Stomach (tissue), 4 donors: ENCODE measurements around the gene HUS1.

Experiments used
- EP300 ChIP-seq: sonication (generic); formaldehyde crosslinking; IDR thresholded peaks from one replicate; pipeline ENCODE4 v1.6.1; 2017; ENCODE audit warnings: antibody characterized with exemption
- POLR2A ChIP-seq, 4 donors: fragments of 450-650 bp; IDR thresholded peaks; one replicate each; pipeline ENCODE4 v1.6.1; 2016; ENCODE audit warnings: antibody characterized with exemption in 4 of 4, control low read depth in 2 of 4, mild to moderate bottlenecking in 1 of 4, moderate library complexity in 1 of 4
- TF ChIP-seq, protein P1 (sequence below), 7 experiments: fragments of 450-650 bp in 4 of 7; fragments of 200-600 bp in 3 of 7; sonication (generic) in 3 of 7; IDR thresholded peaks; one replicate each; pipeline ENCODE4 v1.5.1; 2016 to 2019; ENCODE audit warnings: antibody characterized with exemption in 7 of 7, control low read depth in 2 of 7, mild to moderate bottlenecking in 1 of 7

DNA sequence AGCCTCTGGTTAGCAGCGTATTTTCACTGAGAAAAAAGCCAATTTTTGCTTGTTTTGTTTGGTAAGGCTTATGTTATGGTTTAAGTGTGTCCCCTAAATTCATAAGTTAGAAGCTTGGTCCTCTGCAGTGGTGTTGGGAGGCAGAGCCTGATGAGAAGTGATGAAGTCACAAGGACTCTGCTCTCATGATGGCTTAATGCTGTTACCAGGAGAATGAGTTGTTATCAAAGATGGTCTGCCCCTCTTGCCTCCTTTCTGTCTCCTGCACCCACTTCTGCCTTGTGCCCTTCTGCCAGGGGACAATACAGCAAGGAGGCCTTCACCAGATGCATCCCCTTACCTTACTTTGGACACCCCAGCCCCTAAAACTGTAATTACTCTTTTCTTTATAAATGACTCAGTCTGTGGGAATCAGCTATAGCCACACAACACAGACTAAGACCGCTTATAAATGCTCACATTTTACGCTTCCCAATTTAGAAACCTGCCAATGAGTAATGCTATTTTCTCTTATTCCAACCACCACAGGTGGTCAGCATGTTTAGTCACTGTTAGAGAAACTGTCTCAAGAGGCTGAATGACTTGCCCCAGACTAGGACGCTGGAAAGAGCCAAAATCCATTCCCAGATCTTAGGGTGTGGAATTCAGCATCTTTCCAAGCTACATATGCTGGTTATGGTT is 25.0 kb downstream of the HUS1 start:
- TF ChIP-seq, protein P1, sequence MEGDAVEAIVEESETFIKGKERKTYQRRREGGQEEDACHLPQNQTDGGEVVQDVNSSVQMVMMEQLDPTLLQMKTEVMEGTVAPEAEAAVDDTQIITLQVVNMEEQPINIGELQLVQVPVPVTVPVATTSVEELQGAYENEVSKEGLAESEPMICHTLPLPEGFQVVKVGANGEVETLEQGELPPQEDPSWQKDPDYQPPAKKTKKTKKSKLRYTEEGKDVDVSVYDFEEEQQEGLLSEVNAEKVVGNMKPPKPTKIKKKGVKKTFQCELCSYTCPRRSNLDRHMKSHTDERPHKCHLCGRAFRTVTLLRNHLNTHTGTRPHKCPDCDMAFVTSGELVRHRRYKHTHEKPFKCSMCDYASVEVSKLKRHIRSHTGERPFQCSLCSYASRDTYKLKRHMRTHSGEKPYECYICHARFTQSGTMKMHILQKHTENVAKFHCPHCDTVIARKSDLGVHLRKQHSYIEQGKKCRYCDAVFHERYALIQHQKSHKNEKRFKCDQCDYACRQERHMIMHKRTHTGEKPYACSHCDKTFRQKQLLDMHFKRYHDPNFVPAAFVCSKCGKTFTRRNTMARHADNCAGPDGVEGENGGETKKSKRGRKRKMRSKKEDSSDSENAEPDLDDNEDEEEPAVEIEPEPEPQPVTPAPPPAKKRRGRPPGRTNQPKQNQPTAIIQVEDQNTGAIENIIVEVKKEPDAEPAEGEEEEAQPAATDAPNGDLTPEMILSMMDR (IDR thresholded peaks at IDR 0.05): no peak
- no peak for TF ChIP-seq POLR2A (IDR thresholded peaks at IDR 0.05)
- no peak for TF ChIP-seq EP300
